OCI-LY3 (cell line): ENCODE measurements around the gene TMCO6.

Source experiments
- CTCF ChIP-seq: fragments of 200-600, 300-600 bp; sonication (generic); IDR thresholded peaks from 2 replicates; pipeline ENCODE4 v1.5.1; 2014; ENCODE audit warnings: antibody characterized with exemption, low read length, low read depth
- EZH2phosphoT487 ChIP-seq: fragments of 200-600 bp; shearing (Covaris generic); IDR thresholded peaks from 2 replicates; pipeline ENCODE4 v1.6.1; 2018; ENCODE audit warnings: antibody characterized with exemption, mixed run types, low read depth

- TF ChIP-seq CTCF (no peak), EZH2phosphoT487 (no peak)
Measured at GRCh38 chr5:140673187-140673976, 34.1 kb downstream of the TMCO6 start, which contains the start of gene DND1.
